Fibroblast of mammary gland (primary cell): ENCODE results near the gene CDC42EP1.
"Not testable (repeated sequence)": the region's sequence is repeated elsewhere in the genome, so short reads cannot be mapped to it uniquely, and the experiment has no call there.

Experiments used
- DNase-seq: peaks from one replicate; pipeline ENCODE4 v3.0.0-alpha.2; 2010; ENCODE audit warnings: low read depth
- H3K4me3 ChIP-seq: 2 replicates; pipeline ENCODE4 v1.5.1; 2011; ENCODE audit warnings: low read depth, mild to moderate bottlenecking, low read length, moderate library complexity; ENCODE audit not compliant: control insufficient read depth
- TF ChIP-seq, protein P1 (sequence below): conservative IDR thresholded peaks from 2 replicates; pipeline ENCODE4 v1.5.1; 2011; ENCODE audit warnings: low read depth, low read length, inconsistent platforms; ENCODE audit not compliant: control insufficient read depth, insufficient read depth

The CDC42EP1 gene

DNA sequence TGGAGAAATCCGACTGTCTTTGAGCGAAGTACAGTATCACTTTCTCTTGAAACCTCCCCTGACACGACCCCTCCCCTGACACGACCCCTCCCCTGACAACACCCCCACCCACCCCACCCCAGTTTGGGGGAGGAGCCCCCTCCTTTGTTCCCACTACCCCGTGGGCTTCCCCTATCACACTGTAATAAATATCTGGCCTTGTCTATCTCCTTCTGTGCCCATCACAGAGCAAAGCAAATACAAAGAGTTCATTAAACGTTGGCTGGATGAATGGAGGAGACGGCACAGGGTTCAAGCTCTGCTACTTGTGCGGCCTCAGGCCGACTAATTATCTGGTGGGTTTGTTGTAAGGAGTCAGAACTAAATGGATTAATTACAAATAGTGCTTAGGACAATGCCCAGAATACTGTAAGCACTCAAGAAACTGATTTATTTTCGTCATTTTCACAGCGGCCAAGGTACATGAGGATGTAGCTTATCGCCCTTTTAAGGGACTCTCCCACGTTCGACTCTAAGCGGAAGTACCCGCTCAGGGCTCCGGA lies 47.7 kb downstream of the CDC42EP1 start:
- TF ChIP-seq, protein P1, sequence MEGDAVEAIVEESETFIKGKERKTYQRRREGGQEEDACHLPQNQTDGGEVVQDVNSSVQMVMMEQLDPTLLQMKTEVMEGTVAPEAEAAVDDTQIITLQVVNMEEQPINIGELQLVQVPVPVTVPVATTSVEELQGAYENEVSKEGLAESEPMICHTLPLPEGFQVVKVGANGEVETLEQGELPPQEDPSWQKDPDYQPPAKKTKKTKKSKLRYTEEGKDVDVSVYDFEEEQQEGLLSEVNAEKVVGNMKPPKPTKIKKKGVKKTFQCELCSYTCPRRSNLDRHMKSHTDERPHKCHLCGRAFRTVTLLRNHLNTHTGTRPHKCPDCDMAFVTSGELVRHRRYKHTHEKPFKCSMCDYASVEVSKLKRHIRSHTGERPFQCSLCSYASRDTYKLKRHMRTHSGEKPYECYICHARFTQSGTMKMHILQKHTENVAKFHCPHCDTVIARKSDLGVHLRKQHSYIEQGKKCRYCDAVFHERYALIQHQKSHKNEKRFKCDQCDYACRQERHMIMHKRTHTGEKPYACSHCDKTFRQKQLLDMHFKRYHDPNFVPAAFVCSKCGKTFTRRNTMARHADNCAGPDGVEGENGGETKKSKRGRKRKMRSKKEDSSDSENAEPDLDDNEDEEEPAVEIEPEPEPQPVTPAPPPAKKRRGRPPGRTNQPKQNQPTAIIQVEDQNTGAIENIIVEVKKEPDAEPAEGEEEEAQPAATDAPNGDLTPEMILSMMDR, result no peak
- no peak for DNase-seq
- peak overlapping the region; percentile 66 for H3K4me3 ChIP-seq

DNA sequence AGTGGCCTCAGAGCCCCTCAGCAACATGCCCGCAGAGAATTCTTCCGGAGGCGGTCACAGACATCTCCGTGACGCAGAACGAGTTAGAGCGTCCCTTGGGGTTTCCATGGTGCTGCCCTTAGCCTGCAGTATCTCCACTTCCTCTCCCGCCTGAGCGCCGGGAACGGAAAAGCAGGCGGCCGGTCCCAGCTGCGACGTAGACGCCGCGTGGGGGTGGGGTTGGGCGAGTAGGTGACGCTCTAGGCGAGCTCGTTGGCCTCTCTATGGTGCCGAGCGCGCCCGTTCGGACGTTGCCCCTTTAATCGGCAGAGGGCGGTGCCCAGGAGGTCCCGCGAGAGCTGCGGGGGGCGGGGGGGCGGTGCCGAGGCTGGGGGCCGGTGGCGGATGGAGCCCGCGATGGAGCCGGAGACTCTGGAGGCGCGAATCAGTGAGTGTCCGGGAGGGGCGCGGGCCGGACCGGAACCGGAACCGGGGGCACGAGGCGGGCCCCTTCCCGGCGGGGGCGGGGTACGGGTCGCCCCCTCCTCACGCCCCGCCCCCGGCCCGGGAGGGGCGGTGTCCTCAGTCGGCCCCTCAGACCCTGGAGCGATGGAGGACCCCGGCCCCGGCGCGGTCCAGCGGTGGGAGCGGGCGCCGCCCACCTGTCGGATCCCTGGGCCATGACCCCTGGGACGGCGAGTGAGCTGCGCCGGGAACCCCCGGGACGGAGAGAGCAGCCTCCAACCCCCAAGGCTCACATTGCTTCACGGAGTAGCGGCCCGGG lies 48.4 kb downstream of the CDC42EP1 start, which contains the start of gene GGA1:
TSS of gene GGA1 (plus strand) at position 358 of the 763 bp plus-strand sequence. CDS start at position 385, 27 bp downstream.
- TF ChIP-seq, protein P1, result no peak
- peak within 1 kb of the TSS; percentile 81 for H3K4me3 ChIP-seq
- peak; percentile 97 for DNase-seq

DNA sequence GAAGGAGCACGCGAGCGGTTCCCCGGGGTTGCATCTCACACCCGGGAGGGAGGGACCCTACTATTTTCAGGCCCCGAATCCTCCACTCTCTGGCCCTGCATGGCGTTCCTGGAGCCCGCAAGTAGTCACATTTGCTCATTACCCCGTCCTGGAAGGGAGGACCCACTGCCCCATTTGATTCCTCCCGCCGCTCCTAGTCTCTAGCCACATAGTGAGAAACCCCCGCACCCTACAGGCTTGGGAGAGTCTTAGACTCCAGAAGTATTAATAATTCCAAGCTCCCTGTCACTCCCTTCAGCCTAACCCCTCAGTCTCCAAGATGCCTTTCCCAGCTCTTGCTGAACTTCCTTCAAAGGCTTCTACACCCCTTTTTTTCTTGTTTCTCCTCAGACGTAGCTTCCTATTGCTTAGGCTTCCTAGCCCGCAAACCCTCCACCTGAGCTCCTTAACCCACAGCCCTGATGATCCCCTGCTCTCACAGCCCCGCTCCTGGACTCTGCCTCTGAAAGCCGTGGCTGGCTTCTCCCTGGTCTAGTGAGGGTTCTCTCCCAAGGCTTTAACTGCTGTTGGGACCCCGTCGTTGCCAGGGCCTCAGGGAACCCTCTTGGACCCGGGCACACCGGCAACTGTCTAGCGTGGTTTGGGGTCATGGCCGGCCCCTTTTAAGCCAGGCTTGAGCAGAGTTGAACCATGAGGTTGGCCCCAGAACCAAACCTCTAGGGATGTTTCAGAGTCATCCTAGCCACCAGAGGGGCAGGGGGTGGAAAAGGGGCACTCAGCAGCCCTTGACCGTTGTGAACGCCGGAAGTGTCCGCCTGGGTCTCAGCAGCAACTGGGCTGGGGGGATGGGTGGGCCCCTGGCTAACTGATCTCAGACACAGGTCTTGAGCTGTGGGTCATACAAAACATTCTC lies 49.2 kb downstream of the CDC42EP1 start:
- TF ChIP-seq, protein P1, result no peak

DNA sequence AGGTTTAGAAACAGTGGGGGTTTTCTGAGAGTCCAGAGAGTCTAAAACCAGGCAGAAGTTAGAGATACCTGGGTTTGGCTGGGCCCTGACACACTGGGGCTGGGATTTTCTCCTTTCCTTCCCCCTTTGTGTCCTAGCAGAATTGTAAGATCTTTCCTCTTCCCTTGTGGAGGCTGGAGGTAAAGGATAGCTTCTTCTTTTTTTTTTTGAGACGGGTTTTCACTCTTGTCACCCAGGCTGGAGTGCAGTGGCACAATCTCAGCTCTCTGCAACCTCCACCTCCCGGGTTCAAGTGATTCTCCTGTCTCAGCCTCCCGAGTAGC lies 49.8 kb downstream of the CDC42EP1 start:
- peak overlapping the region; percentile 81 for H3K4me3 ChIP-seq
- DNase-seq, result not testable (repeated sequence)

More for the DNA sequence above, 49.2 kb downstream of the CDC42EP1 start:
- peak overlapping the region; percentile 81 for H3K4me3 ChIP-seq
- DNase-seq, result peak; percentile 9

DNA sequence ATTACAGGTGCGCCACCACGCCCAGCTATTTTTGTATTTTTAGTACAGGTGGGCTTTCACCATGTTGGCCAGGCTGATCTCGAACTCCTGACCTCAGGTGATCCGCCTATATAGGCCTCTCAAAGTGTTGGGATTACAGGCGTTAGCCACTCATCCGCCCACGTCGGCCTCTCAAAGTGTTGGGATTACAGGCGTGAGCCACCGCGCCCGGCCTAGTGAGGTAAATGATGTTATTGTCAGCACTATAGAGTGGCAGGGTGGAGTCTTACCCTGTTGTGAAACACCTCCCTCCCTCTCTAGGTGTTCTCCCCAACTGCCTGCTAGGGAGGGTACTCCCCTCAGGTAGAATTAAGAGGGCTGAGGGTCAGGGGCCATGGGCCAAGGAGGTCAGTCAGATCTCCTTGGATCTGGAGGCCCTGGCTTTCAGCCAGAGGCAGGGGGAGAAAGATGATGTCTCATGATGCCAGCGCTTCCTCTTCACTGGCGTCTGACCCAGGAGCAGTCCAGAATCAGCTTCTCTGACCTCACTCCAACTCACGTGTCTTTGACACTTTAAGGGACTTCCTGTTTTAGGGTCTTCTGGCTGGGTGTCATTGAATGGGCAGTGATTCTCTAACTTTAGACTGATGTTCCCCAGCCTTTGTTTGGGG lies 50.3 kb downstream of the CDC42EP1 start:
- TF ChIP-seq, protein P1, result no peak
- no peak overlapping the region for H3K4me3 ChIP-seq
- DNase-seq, result peak; percentile 10

DNA sequence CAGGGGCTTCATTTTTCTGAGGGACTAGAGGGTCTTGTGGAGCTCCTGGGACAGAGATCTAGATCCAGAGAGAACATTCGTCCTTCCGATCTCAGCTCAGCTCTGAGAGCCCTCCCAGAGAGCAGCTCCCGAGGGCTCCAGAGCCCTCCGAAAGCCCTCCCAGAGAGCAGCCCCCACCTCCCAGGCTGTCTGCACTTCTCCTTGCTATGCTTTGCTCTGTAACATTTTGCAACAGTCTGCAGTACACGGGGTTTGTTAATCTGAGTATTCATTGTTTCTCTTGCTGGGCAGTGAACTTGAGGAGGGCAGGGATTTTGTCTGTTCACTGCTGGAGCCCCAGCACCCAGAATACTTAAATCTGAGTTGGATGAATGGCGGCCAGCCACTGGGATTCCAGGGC lies 50.9 kb downstream of the CDC42EP1 start:
- no peak overlapping the region for H3K4me3 ChIP-seq
- DNase-seq, result no peak
- TF ChIP-seq, protein P1, result no peak
